Smooth muscle cell (in vitro differentiated cells): ENCODE measurements around the gene GABRB3. TPM values are rescaled to one million over a fixed set of nuclear protein-coding genes. Genes with fewer than 3 reads are reported as not detected.

Experiments
- DNase-seq: peaks from one replicate; lab custom pipeline; 2025; ENCODE audit not compliant: unreplicated experiment; lab: John Stamatoyannopoulos, UW
- H2AFZ ChIP-seq: fragments of 200-600 bp; sonication (generic); 2 replicates; pipeline ENCODE4 v1.6.0; 2016; ENCODE audit warnings: antibody characterized with exemption, low read depth, mild to moderate bottlenecking
- H3F3A ChIP-seq: fragments of 200-600 bp; sonication (generic); 2 replicates; pipeline ENCODE4 v1.6.0; 2017; ENCODE audit warnings: antibody characterized with exemption, low read depth
- H3K27ac ChIP-seq: fragments of 200-600 bp; sonication (generic); 2 replicates; pipeline ENCODE4 v1.5.1; 2016; ENCODE audit warnings: low read depth, mild to moderate bottlenecking
- H3K27me3 ChIP-seq: fragments of 200-600 bp; sonication (generic); 2 replicates; pipeline ENCODE4 v1.6.1; 2016; ENCODE audit warnings: low read depth, mild to moderate bottlenecking
- H3K36me3 ChIP-seq: fragments of 200-600 bp; sonication (generic); 2 replicates; pipeline ENCODE4 v1.5.1; 2016; ENCODE audit warnings: low read depth
- H3K4me1 ChIP-seq: fragments of 200-600 bp; sonication (generic); 2 replicates; pipeline ENCODE4 v1.5.1; 2016; ENCODE audit warnings: low read depth
- H3K4me2 ChIP-seq: fragments of 200-600 bp; sonication (generic); 2 replicates; pipeline ENCODE4 v1.6.0; 2016; ENCODE audit warnings: mild to moderate bottlenecking
- H3K4me3 ChIP-seq: fragments of 200-600 bp; sonication (generic); 2 replicates; pipeline ENCODE4 v1.5.1; 2016; ENCODE audit warnings: mild to moderate bottlenecking
- H3K79me2 ChIP-seq: fragments of 200-600 bp; sonication (generic); 2 replicates; pipeline ENCODE4 v1.6.0; 2016; ENCODE audit warnings: low read depth, mild to moderate bottlenecking
- H3K9ac ChIP-seq: fragments of 200-600 bp; sonication (generic); 2 replicates; pipeline ENCODE4 v1.6.0; 2016; ENCODE audit warnings: low read depth
- H3K9me3 ChIP-seq: fragments of 200-600 bp; sonication (generic); replicated peaks from 2 replicates; pipeline ENCODE4 v1.5.1; 2016; ENCODE audit warnings: low read depth
- H4K20me1 ChIP-seq: fragments of 200-600 bp; sonication (generic); 2 replicates; pipeline ENCODE4 v1.6.0; 2016; ENCODE audit warnings: low read depth
- CTCF ChIP-seq: fragments of 200-600 bp; sonication (generic); IDR thresholded peaks from 2 replicates; pipeline ENCODE4 v1.5.1; 2017; ENCODE audit warnings: borderline replicate concordance, mild to moderate bottlenecking, antibody characterized with exemption; ENCODE audit not compliant: insufficient read depth, poor library complexity, severe bottlenecking
- WGBS: methylation state at CpG from one replicate; pipeline ENCODE4 v1.1.7; 2016; ENCODE audit warnings: low lambda C conversion rate; 5-methylcytosine and 5-hydroxymethylcytosine counted together
- polyA plus RNA-seq: library from polyadenylated mRNA; unstranded; fragments of >200 nt; fragmentation: Nextera tagmentation; extraction: Ambion mirVana; gene quantifications from 2 replicates; pipeline ENCODE4 v1.2.1, GENCODE V29; 2016
- total RNA-seq: library from RNA; depleted of rRNA; stranded (reverse); fragments of >200 nt; gene quantifications from 2 replicates; pipeline ENCODE4 v1.2.3, GENCODE V29; 2014

GABRB3 gene
- total and polyA plus RNA-seq, 2 experiments from 2014 or later: 0.57 to 4.9 TPM

GRCh38 chr15:26713498-26713897, 59.4 kb downstream of the GABRB3 start:
- 96% methylated on average over 5 of the region's 5 CpGs for WGBS
- TF ChIP-seq CTCF: no peak
- no peak for DNase-seq
- Histone ChIP-seq H3K79me2 (no peaks in the 10 kb centered on the region), H3F3A (no peaks in the 10 kb centered on the region), H3K9me3 (no peaks in the 10 kb centered on the region), H2AFZ (no peak overlapping the region), H3K4me1 (no peaks in the 10 kb centered on the region), H3K4me2 (no peak overlapping the region), H4K20me1 (no peaks in the 10 kb centered on the region), H3K4me3 (no peak overlapping the region), H3K9ac (no peak overlapping the region), H3K27me3 (no peaks in the 10 kb centered on the region), H3K27ac (no peak overlapping the region), H3K36me3 (no peaks in the 10 kb centered on the region)

GRCh38 chr15:26712335-26712734, 60.5 kb downstream of the GABRB3 start:
- Histone ChIP-seq H2AFZ (no peak overlapping the region), H3K4me2 (no peak overlapping the region), H3K27me3 (no peaks in the 10 kb centered on the region), H3K4me1 (no peaks in the 10 kb centered on the region), H3K79me2 (no peaks in the 10 kb centered on the region), H3K9ac (no peak overlapping the region), H3K36me3 (no peaks in the 10 kb centered on the region), H4K20me1 (no peaks in the 10 kb centered on the region), H3K27ac (no peak overlapping the region), H3F3A (no peaks in the 10 kb centered on the region), H3K4me3 (no peak overlapping the region), H3K9me3 (no peaks in the 10 kb centered on the region)
- DNase-seq: no peak
- no peak for TF ChIP-seq CTCF
- 87% methylated on average over 5 of the region's 5 CpGs for WGBS

GRCh38 chr15:26711445-26711844, 61.4 kb downstream of the GABRB3 start:
- Histone ChIP-seq H3K27me3 (no peaks in the 10 kb centered on the region), H3K9ac (no peak overlapping the region), H3K4me1 (no peaks in the 10 kb centered on the region), H3K4me3 (no peak overlapping the region), H3K79me2 (no peaks in the 10 kb centered on the region), H3K36me3 (no peaks in the 10 kb centered on the region), H3F3A (no peaks in the 10 kb centered on the region), H2AFZ (no peak overlapping the region), H3K27ac (no peak overlapping the region), H3K4me2 (no peak overlapping the region), H4K20me1 (no peaks in the 10 kb centered on the region), H3K9me3 (no peaks in the 10 kb centered on the region)
- DNase-seq: no peak
- 80% methylated on average over 10 of the region's 10 CpGs for WGBS
- no peak for TF ChIP-seq CTCF

GRCh38 chr15:26702381-26702780, 70.5 kb downstream of the GABRB3 start:
- no peak for TF ChIP-seq CTCF
- Histone ChIP-seq H4K20me1 (no peaks in the 10 kb centered on the region), H3K79me2 (no peaks in the 10 kb centered on the region), H3K4me1 (no peaks in the 10 kb centered on the region), H3K4me2 (no peak overlapping the region), H3K27me3 (no peaks in the 10 kb centered on the region), H2AFZ (no peak overlapping the region), H3K36me3 (no peaks in the 10 kb centered on the region), H3K4me3 (no peak overlapping the region), H3K9me3 (no peaks in the 10 kb centered on the region), H3K9ac (no peak overlapping the region), H3K27ac (no peak overlapping the region), H3F3A (no peaks in the 10 kb centered on the region)
- DNase-seq: no peak
- WGBS: 89% methylated on average over 1 of the region's 1 CpG
